GM12872 (cell line): ENCODE measurements around the gene SLC22A23.

Experiments used
- CTCF ChIP-seq: IDR thresholded peaks from 3 replicates; pipeline ENCODE4 v1.5.1; 2011; ENCODE audit warnings: low read depth, mild to moderate bottlenecking, low read length, moderate library complexity; ENCODE audit not compliant: insufficient read depth

SLC22A23 gene

GRCh38 chr6:3409699-3410384 is 47.0 kb downstream of the SLC22A23 start:
- TF ChIP-seq CTCF, result no peak

GRCh38 chr6:3408665-3409064 is 48.2 kb downstream of the SLC22A23 start:
- TF ChIP-seq CTCF, result no peak

- no peak for TF ChIP-seq CTCF
Observed at GRCh38 chr6:3407840-3408239, 49.0 kb downstream of the SLC22A23 start.

GRCh38 chr6:3406891-3407809 is 49.7 kb downstream of the SLC22A23 start:
- no peak for TF ChIP-seq CTCF

GRCh38 chr6:3406362-3406821 is 50.5 kb downstream of the SLC22A23 start:
- no peak for TF ChIP-seq CTCF

GRCh38 chr6:3405679-3406078 is 51.2 kb downstream of the SLC22A23 start:
- no peak for TF ChIP-seq CTCF

GRCh38 chr6:3405182-3405518 is 51.7 kb downstream of the SLC22A23 start:
- TF ChIP-seq CTCF, result no peak
